ENCODE measurements around the gene TCF7L2.

DNA sequence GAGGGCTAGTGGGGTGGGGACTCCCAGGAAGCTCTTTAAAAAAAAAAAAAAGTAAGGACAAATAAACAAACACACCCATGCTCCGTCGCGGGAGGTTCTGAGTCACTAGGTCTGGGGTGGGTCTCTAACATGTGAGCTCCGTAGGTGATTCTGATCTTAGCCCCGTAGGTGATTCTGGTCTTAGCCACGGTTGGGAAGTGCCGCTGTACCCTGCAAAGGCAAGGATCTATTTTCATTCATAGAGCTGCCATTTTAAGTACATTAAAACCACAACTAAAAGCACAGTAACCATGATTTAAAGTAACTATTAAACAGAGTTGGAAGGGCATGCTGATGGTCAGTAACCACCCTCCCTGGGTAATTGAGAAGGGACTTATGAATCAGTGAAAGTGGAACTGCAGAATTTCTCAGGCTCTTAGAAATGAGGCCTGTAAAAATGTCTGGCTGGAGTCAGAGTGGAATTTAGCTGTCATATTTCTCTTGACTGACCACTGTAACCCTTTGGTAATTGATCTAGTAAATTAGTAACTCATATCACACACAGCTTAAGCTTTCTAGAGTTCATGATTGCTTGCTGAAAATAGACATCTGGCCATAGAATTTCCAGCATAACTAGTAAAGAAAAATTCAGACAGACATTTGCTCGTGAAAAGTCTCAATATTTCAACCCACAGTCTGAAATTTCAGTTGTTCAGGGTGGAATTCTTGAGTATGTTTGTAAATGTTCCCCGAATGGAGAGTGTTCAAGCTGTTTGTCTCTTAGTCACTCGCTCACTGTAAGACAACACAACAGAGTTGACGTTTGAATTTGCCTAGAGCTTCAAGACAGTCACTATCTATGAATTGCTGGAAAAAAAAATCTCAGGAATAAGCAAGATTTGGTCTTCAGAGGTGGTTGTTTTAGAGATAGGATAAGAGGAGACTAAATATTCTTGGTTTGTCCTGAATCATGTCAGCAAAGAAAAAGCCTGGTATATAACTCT, 34.2 kb upstream of the TCF7L2 start:
- TF ChIP-seq, protein P1, sequence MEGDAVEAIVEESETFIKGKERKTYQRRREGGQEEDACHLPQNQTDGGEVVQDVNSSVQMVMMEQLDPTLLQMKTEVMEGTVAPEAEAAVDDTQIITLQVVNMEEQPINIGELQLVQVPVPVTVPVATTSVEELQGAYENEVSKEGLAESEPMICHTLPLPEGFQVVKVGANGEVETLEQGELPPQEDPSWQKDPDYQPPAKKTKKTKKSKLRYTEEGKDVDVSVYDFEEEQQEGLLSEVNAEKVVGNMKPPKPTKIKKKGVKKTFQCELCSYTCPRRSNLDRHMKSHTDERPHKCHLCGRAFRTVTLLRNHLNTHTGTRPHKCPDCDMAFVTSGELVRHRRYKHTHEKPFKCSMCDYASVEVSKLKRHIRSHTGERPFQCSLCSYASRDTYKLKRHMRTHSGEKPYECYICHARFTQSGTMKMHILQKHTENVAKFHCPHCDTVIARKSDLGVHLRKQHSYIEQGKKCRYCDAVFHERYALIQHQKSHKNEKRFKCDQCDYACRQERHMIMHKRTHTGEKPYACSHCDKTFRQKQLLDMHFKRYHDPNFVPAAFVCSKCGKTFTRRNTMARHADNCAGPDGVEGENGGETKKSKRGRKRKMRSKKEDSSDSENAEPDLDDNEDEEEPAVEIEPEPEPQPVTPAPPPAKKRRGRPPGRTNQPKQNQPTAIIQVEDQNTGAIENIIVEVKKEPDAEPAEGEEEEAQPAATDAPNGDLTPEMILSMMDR (IDR thresholded peaks at IDR 0.05) = no peak
- TF ChIP-seq POLR2A (IDR thresholded peaks at IDR 0.05) = no peak
